Liver (tissue), 9 donors: ENCODE results near the gene POU2F3. TPM values are rescaled to one million over a fixed set of nuclear protein-coding genes. Genes with fewer than 3 reads are reported as not detected.

Source experiments
- DNase-seq: peaks from one replicate; pipeline ENCODE4 v3.0.0-alpha.2; 2017; ENCODE audit warnings: low spot score
- H3K27ac ChIP-seq, 2 donors: one replicate each; pipeline ENCODE4 v1.7.0; 2013; ENCODE audit warnings: inconsistent platforms in 2 of 2, low read length in 2 of 2, control low read depth in 1 of 2, low read depth in 1 of 2, mild to moderate bottlenecking in 1 of 2
- H3K27me3 ChIP-seq, 4 donors: one replicate each; pipeline versions ENCODE4 v1.6.1 to v1.7.0; 2013; ENCODE audit warnings: low read length in 3 of 4, inconsistent platforms in 1 of 4, mild to moderate bottlenecking in 1 of 4, moderate library complexity in 1 of 4; ENCODE audit not compliant: control insufficient read depth in 4 of 4, insufficient read depth in 4 of 4
- H3K36me3 ChIP-seq, 4 donors: one replicate each; pipeline versions ENCODE4 v1.6.1 to v1.7.0; 2013; ENCODE audit warnings: low read length in 3 of 4, mild to moderate bottlenecking in 3 of 4, low read depth in 1 of 4, moderate library complexity in 1 of 4; ENCODE audit not compliant: control insufficient read depth in 4 of 4, insufficient read depth in 3 of 4
- H3K4me1 ChIP-seq, 4 donors: one replicate each; pipeline versions ENCODE4 v1.6.1 to v1.7.0; 2013; ENCODE audit warnings: low read length in 3 of 4, mild to moderate bottlenecking in 3 of 4, moderate library complexity in 1 of 4; ENCODE audit not compliant: control insufficient read depth in 4 of 4, insufficient read depth in 4 of 4
- H3K4me3 ChIP-seq, 3 donors: one replicate each; pipeline versions ENCODE4 v1.6.1 to v1.7.0; 2013; ENCODE audit warnings: low read length in 3 of 3, control low read depth in 1 of 3, low read depth in 1 of 3, mild to moderate bottlenecking in 1 of 3
- H3K9ac ChIP-seq, 2 donors: one replicate each; pipeline ENCODE4 v1.7.0; 2013; ENCODE audit warnings: low read length in 2 of 2, mild to moderate bottlenecking in 2 of 2, moderate library complexity in 2 of 2, control low read depth in 1 of 2, low read depth in 1 of 2
- H3K9me3 ChIP-seq, 4 donors: one replicate each; pipeline versions ENCODE4 v1.6.1 to v1.7.0; 2013; ENCODE audit warnings: low read length in 3 of 4; ENCODE audit not compliant: control insufficient read depth in 4 of 4
- ATF3 ChIP-seq: IDR thresholded peaks from 2 replicates; pipeline ENCODE4 v1.6.1; 2016; ENCODE audit warnings: antibody characterized with exemption
- CTCF ChIP-seq: fragments of 150-350 bp; IDR thresholded peaks from 2 replicates; pipeline ENCODE4 v1.5.1; 2017; ENCODE audit warnings: improper control_type of control experiment, low read depth, low read length; ENCODE audit not compliant: missing input control
- EGR1 ChIP-seq, 2 donors: IDR thresholded peaks; 2 replicates each; pipeline ENCODE4 v1.6.1; 2016 to 2018; ENCODE audit warnings: antibody characterized with exemption in 2 of 2, low read depth in 2 of 2
- FOXA1 ChIP-seq: IDR thresholded peaks from 2 replicates; pipeline ENCODE4 v1.6.1; 2016; ENCODE audit warnings: antibody characterized with exemption
- FOXA2 ChIP-seq: IDR thresholded peaks from 2 replicates; pipeline ENCODE4 v1.6.1; 2016; ENCODE audit warnings: antibody characterized with exemption
- HNF4A ChIP-seq, 2 donors: conservative IDR thresholded peaks; 2 replicates each; pipeline ENCODE4 v1.6.1; 2016; ENCODE audit warnings: antibody characterized with exemption in 2 of 2, mild to moderate bottlenecking in 2 of 2
- HNF4G ChIP-seq: IDR thresholded peaks from 2 replicates; pipeline ENCODE4 v1.6.1; 2016; ENCODE audit warnings: antibody characterized with exemption
- JUND ChIP-seq, 2 donors: IDR thresholded peaks; 2 replicates each; pipeline ENCODE4 v1.6.1; 2016; ENCODE audit warnings: antibody characterized with exemption in 2 of 2
- MAX ChIP-seq: IDR thresholded peaks from 2 replicates; pipeline ENCODE4 v1.6.1; 2016; ENCODE audit warnings: antibody characterized with exemption
- NR2F2 ChIP-seq: IDR thresholded peaks from 2 replicates; pipeline ENCODE4 v1.6.1; 2016; ENCODE audit warnings: antibody characterized with exemption
- RXRA ChIP-seq, 2 donors: IDR thresholded peaks; 2 replicates each; pipeline ENCODE4 v1.6.1; 2017 to 2018; ENCODE audit warnings: antibody characterized with exemption in 2 of 2, mild to moderate bottlenecking in 1 of 2
- SP1 ChIP-seq: IDR thresholded peaks from 2 replicates; pipeline ENCODE4 v1.6.1; 2018; ENCODE audit warnings: antibody characterized with exemption, mild to moderate bottlenecking
- TAF1 ChIP-seq: conservative IDR thresholded peaks from 2 replicates; pipeline ENCODE4 v1.6.1; 2016; ENCODE audit warnings: antibody characterized with exemption, mild to moderate bottlenecking
- YY1 ChIP-seq: IDR thresholded peaks from 2 replicates; pipeline ENCODE4 v1.6.1; 2016; ENCODE audit warnings: antibody characterized with exemption, mild to moderate bottlenecking
- ZBTB33 ChIP-seq: IDR thresholded peaks from 2 replicates; pipeline ENCODE4 v1.6.1; 2016; ENCODE audit warnings: antibody characterized with exemption
- WGBS: extraction: QIAGEN DNeasy Blood & Tissue Kit; methylation state at CpG from one replicate; pipeline ENCODE4 v1.1.7; 2013; 5-methylcytosine and 5-hydroxymethylcytosine counted together
- polyA plus RNA-seq, 2 donors: library from polyadenylated mRNA; stranded (reverse) in 1 of 2; unstranded in 1 of 2; fragments of 200-250 nt in 1 of 2; fragments of >200 nt in 1 of 2; fragmentation: Nextera tagmentation in 1 of 2; extraction: Ambion mirVana in 1 of 2; gene quantifications; one replicate each; pipeline versions ENCODE4 v1.2.1 to v1.2.3, GENCODE V29; 2013 to 2015
- total RNA-seq, 2 donors: library from RNA; depleted of rRNA; stranded (reverse); fragments of >200 nt; gene quantifications; one replicate each; pipeline ENCODE4 v1.2.3, GENCODE V29; 2014
- donor health status: healthy.
- donor health status: healthy.
- donor health status: healthy.
- donor health status: healthy.
- donor health status: healthy.

POU2F3 gene
- total and polyA plus RNA-seq, 4 donors: not detected

- Histone ChIP-seq H3K9me3 (no peaks in the 10 kb centered on the region), H3K27me3 (peaks cover 0 to 8% (median 2%) of the 10 kb centered on the region in 4 donors), H3K4me1 (no peaks in the 10 kb centered on the region), H3K4me3 (no peak overlapping the region), H3K36me3 (no peaks in the 10 kb centered on the region), H3K27ac (no peak overlapping the region), H3K9ac (no peak overlapping the region)
- TF ChIP-seq MAX (no peak), JUND (IDR thresholded peaks at IDR 0.05) (no peak), FOXA1 (no peak), TAF1 (no peak), SP1 (no peak), EGR1 (IDR thresholded peaks at IDR 0.05; ENCODE audit: low read depth in 2 of 2) (no peak), FOXA2 (no peak), ZBTB33 (no peak), HNF4A (conservative IDR thresholded peaks at IDR 0.05) (no peak), HNF4G (no peak), ATF3 (no peak)
- DNase-seq: no peak
- 85% methylated on average over 7 of the region's 7 CpGs for WGBS
These were observed 20.1 kb downstream of the POU2F3 start for GRCh38 chr11:120259988-120260565.

GRCh38 chr11:120260616-120261015 lies 20.7 kb downstream of the POU2F3 start:
- Histone ChIP-seq H3K27me3 (peaks cover 0 to 8% (median 2%) of the 10 kb centered on the region in 4 donors), H3K9ac (no peak overlapping the region), H3K36me3 (no peaks in the 10 kb centered on the region), H3K4me1 (no peaks in the 10 kb centered on the region), H3K4me3 (no peak overlapping the region), H3K27ac (no peak overlapping the region), H3K9me3 (no peaks in the 10 kb centered on the region)
- WGBS: 88% methylated on average over 7 of the region's 7 CpGs
- no peak for DNase-seq
- TF ChIP-seq HNF4G (no peak), FOXA2 (no peak), YY1 (no peak), SP1 (no peak), HNF4A (conservative IDR thresholded peaks at IDR 0.05) (no peak), EGR1 (IDR thresholded peaks at IDR 0.05; ENCODE audit: low read depth in 2 of 2) (no peak), NR2F2 (no peak), JUND (IDR thresholded peaks at IDR 0.05) (no peak)

GRCh38 chr11:120261321-120261720 lies 21.4 kb downstream of the POU2F3 start:
- no peak for DNase-seq

More at GRCh38 chr11:120261321-120261720, 21.4 kb downstream of the POU2F3 start:
- no peak overlapping the region for H3K4me3 ChIP-seq
- no peak overlapping the region for H3K27ac ChIP-seq
- TF ChIP-seq RXRA (IDR thresholded peaks at IDR 0.05) (no peak), JUND (IDR thresholded peaks at IDR 0.05) (no peak), CTCF (no peak)
- no peak overlapping the region for H3K9ac ChIP-seq
- H3K27me3 ChIP-seq: peaks cover 0 to 8% (median under 1%) of the 10 kb centered on the region in 4 donors
- H3K9me3 ChIP-seq: no peaks in the 10 kb centered on the region
- no peaks in the 10 kb centered on the region for H3K36me3 ChIP-seq
- H3K4me1 ChIP-seq: no peaks in the 10 kb centered on the region
